GM12878 (cell line): ENCODE data around the gene ULBP1. TPM values are rescaled to one million over a fixed set of nuclear protein-coding genes. Genes with fewer than 3 reads are reported as not detected.
A peak's percentile ranks its signal among the peaks of the same experiment; 100 is the strongest.
"Not testable (repeated sequence)": the region's sequence is repeated elsewhere in the genome, so short reads cannot be mapped to it uniquely, and the experiment has no call there.

ENCODE experiments used
- ATAC-seq: fragments of 200-7000 bp; cut with Tn5 transposase; 3 replicates; pipeline ENCODE4 v1.9.1; 2020; ENCODE audit warnings: mild to moderate bottlenecking, moderate library complexity
- BruUV-seq: library from RNA; stranded (reverse); fragments of 400-500 nt; replicated peaks from 2 replicates; lab custom pipeline; 2021; lab: Mats Ljungman, UMichigan
- CTCF ChIA-PET: fragments of 300-600 bp; sonication (Branson Sonifier 250); formaldehyde crosslinking; extraction: SDS; loops from one replicate; lab custom pipeline; 2021; ENCODE audit warnings: inconsistent platforms; lab: Yijun Ruan, JAX
- POLR2A ChIA-PET: fragments of 350-600 bp; formaldehyde crosslinking; extraction: SDS; loops from one replicate; lab custom pipeline; 2021; ENCODE audit warnings: inconsistent platforms; lab: Charles Lee
- RAD21 ChIA-PET: fragments of 300-600 bp; sonication (Branson Sonifier 250); formaldehyde crosslinking; loops from one replicate; lab custom pipeline; 2023; ENCODE audit warnings: antibody characterized with exemption; ENCODE audit not compliant: unreplicated experiment; lab: Charles Lee
- SMC1A ChIA-PET: fragments of 300-600 bp; sonication (Branson Sonifier 250); formaldehyde crosslinking; loops from one replicate; lab custom pipeline; 2023; ENCODE audit not compliant: unreplicated experiment, uncharacterized antibody; lab: Charles Lee
- DNase-seq: peaks from one replicate; pipeline ENCODE4 v3.0.0-alpha.2; 2011; ENCODE audit warnings: low read depth, low spot score
- FAIRE-seq: peaks from 3 replicates; lab custom pipeline; 2011; peaks lifted over from hg19 to GRCh38; lab: Jason Lieb, UNC
- H2AFZ ChIP-seq: 2 replicates; pipeline ENCODE4 v1.6.0; 2011; ENCODE audit warnings: low read depth, low read length, control low read depth; ENCODE audit not compliant: control insufficient read depth
- H3K27ac ChIP-seq: 2 replicates; pipeline ENCODE4 v1.5.1; 2011; ENCODE audit warnings: control low read depth; ENCODE audit not compliant: control insufficient read depth, insufficient read depth
- H3K27me3 ChIP-seq, 2 experiments: replicated peaks in 1 of 2; 2 replicates each; pipeline versions ENCODE4 v1.6.0 to v1.6.1; 2011; ENCODE audit warnings: low read length in 1 of 2; ENCODE audit not compliant: control insufficient read depth in 2 of 2, insufficient read depth in 2 of 2
- H3K36me3 ChIP-seq, 2 experiments: 2 replicates each; pipeline ENCODE4 v1.5.1; 2011; ENCODE audit warnings: low read length in 1 of 2; ENCODE audit not compliant: control insufficient read depth in 2 of 2, insufficient read depth in 2 of 2
- H3K4me1 ChIP-seq: 2 replicates; pipeline ENCODE4 v1.6.1; 2011; ENCODE audit warnings: mild to moderate bottlenecking, low read length, moderate library complexity, mixed read lengths; ENCODE audit not compliant: control insufficient read depth, insufficient read depth
- H3K4me2 ChIP-seq: 2 replicates; pipeline ENCODE4 v1.6.0; 2011; ENCODE audit warnings: control low read depth; ENCODE audit not compliant: control insufficient read depth, insufficient read depth
- H3K4me3 ChIP-seq: fragments of 200-600 bp; sonication (generic); 2 replicates; pipeline ENCODE4 v1.5.1; 2016
- H3K79me2 ChIP-seq: 2 replicates; pipeline ENCODE4 v1.6.0; 2011; ENCODE audit warnings: low read length; ENCODE audit not compliant: control insufficient read depth, insufficient read depth
- H3K9ac ChIP-seq: 2 replicates; pipeline ENCODE4 v1.8.0; 2011; ENCODE audit warnings: low read length, control low read depth, mixed read lengths; ENCODE audit not compliant: control insufficient read depth, insufficient read depth
- H3K9me3 ChIP-seq: replicated peaks from 3 replicates; pipeline ENCODE4 v1.5.1; 2011; ENCODE audit warnings: mild to moderate bottlenecking, low read length; ENCODE audit not compliant: control insufficient read depth, insufficient read depth
- H4K20me1 ChIP-seq: 2 replicates; pipeline ENCODE4 v1.6.0; 2011; ENCODE audit not compliant: control insufficient read depth, insufficient read depth
- CTCF ChIP-seq, 3 experiments: IDR thresholded peaks in 2 of 3; conservative IDR thresholded peaks in 1 of 3; 2 replicates each; pipeline ENCODE4 v1.5.1; 2011; ENCODE audit warnings: low read depth in 3 of 3, low read length in 3 of 3, mild to moderate bottlenecking in 3 of 3, control low read depth in 2 of 3, moderate library complexity in 2 of 3, inconsistent platforms in 1 of 3, mixed read lengths in 1 of 3; ENCODE audit not compliant: control insufficient read depth in 2 of 3, insufficient read depth in 1 of 3; ENCODE audit errors: extremely low read depth in 1 of 3
- RAD21 ChIP-seq: IDR thresholded peaks from 2 replicates; pipeline ENCODE4 v1.6.1; 2011; ENCODE audit warnings: mild to moderate bottlenecking, low read depth, low read length, moderate library complexity; ENCODE audit not compliant: insufficient read depth
- RUNX3 ChIP-seq: IDR thresholded peaks from 2 replicates; pipeline ENCODE4 v1.6.1; 2012; ENCODE audit warnings: low read length, inconsistent platforms
- WGBS: methylation state at CpG from one replicate; pipeline ENCODE4 v1.1.6; 2016; ENCODE audit warnings: low lambda C conversion rate; ENCODE audit not compliant: insufficient replicate concordance, insufficient coverage; ENCODE audit errors: missing lambda C conversion rate; 5-methylcytosine and 5-hydroxymethylcytosine counted together
- in situ Hi-C: fragments of 300-500 bp; cut with MboI; formaldehyde crosslinking; loops from 9 replicates; pipeline ENCODE4 v1.14.3; 2018; ENCODE audit warnings: mixed read lengths
- intact Hi-C: fragments of 100-400 bp; cut with micrococcal nuclease; formaldehyde crosslinking; loops from one replicate; pipeline ENCODE4 v1.14.2; 2022; ENCODE audit not compliant: unreplicated experiment
- polyA plus RNA-seq, 11 experiments: library from polyadenylated mRNA; depleted of rRNA in 4 of 11; unstranded in 6 of 11; stranded (reverse) in 5 of 11; fragments of >200 nt; fragmentation: Nextera tagmentation in 4 of 11; fragmentation: Illumina TruSeq in 1 of 11; extraction: Ambion mirVana in 4 of 11; extraction: Trizol in 1 of 11; gene quantifications; 1 replicate in 1 of 11; 2 replicates in 10 of 11; pipeline versions ENCODE4 v1.2.1 to v1.2.3, GENCODE V29; 2011 to 2016; ENCODE audit warnings: inconsistent platforms in 2 of 11, missing spikeins in 2 of 11, low read depth in 1 of 11
- total RNA-seq, 4 experiments: library from RNA; depleted of rRNA in 3 of 4; stranded (reverse); fragments of >200 nt in 3 of 4; fragmentation: Illumina TruSeq in 1 of 4; extraction: Trizol in 1 of 4; gene quantifications; 2 replicates each; pipeline versions ENCODE4 v1.2.1 to v1.2.3, GENCODE V29; 2013 to 2021

Gene ULBP1
- total and polyA plus RNA-seq, 10 of the 15 experiments (the other 5 are each of a cell fraction or from before 2014, with no cell fraction given) = 0.02 to 0.12 (median 0.04) TPM; not detected in 7

DNA sequence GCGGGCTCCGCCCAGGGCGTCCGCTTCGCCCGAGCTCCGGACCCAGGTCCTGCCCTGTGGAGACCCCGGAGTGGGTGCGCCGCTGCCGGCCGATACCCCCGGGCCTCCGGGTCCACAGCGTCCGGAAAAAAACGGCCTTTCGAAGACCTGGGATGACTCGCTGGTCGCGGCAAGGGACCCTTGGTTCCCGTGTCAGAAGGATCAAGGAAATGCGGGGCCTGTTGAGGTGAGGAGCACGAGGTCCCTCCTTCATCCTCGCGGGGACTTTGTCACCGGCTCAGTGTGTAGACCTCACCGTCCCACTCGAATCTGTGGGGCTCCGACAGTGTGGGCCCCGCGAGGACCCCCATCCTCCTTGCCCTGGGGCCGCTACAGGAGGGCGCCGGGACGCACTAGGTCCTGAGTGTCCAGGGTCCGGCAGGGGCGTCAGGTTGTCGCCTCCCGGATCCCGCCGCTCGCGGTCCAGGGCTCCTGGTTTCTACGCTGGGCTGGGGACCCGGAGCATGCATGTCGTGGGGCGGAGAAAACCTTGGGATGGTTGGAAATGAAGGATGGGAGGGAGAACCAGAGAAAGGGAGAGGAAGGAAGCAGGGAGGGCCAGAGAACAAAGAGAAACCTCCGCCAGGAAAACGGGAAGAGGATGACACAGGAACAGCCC is 51.0 kb downstream of the ULBP1 start:
- H3K4me3 ChIP-seq, H3K9ac ChIP-seq, POLR2A ChIA-PET, CTCF ChIA-PET, H3K4me2 ChIP-seq, H3K4me1 ChIP-seq, H3K9me3 ChIP-seq, H3K27ac ChIP-seq, RAD21 ChIA-PET, H4K20me1 ChIP-seq, ATAC-seq, H3K36me3 ChIP-seq, FAIRE-seq, H3K79me2 ChIP-seq, DNase-seq, H3K27me3 ChIP-seq, SMC1A ChIA-PET, H2AFZ ChIP-seq, BruUV-seq: not testable (repeated sequence)
- WGBS = 0% methylated on average over 16 of the region's 50 CpGs
- intact Hi-C loops = loop anchor here (10.0 kb wide), 1 partner anchor 290 kb away; no protein-coding TSS in a partner anchor
- in situ Hi-C loops = loop anchor here (10.0 kb wide), 1 partner anchor 170 kb away; no protein-coding TSS in a partner anchor

DNA sequence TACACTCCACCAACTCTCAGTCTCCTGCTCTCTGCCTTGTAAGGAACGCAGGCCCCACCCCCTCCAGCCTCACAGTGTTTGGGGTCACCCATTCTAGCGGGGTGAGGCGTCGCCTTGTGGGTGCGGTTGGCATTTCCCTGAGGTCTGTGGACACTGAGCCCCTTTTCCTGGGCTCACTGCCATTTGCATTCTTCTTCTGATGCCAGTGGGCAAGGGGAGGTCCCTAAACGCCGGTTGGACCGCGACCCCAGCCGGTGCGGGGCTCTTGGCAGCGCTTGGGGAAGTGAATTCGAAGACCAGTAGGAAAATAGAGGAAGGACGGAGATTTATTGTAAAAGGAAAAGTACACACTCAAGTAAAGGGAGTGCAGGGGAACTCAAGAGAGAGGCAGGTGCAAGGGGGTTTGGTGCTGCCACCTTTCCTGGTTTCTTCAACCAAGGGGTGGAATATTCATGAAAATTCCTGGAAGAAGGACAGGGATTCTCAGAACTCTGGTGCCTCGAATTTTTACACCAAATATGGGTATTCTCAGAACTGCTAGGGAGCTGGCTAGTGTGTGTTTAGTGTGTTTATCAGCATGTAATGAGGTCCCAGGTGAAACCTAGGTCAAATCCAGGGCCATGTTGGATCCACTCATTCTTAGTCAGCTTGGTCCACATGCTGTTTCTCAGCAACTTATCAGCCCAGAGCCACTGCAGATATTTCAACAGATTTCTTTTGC is 51.7 kb downstream of the ULBP1 start:
- intact Hi-C loops = loop anchor here (10.0 kb wide), 1 partner anchor 291 kb away; no protein-coding TSS in a partner anchor
- ATAC-seq = peak; percentile 70
- RAD21 ChIA-PET, H3K27me3 ChIP-seq, H3K4me1 ChIP-seq, BruUV-seq, SMC1A ChIA-PET, DNase-seq, H4K20me1 ChIP-seq, H3K4me3 ChIP-seq, H3K79me2 ChIP-seq, H3K9ac ChIP-seq, H3K36me3 ChIP-seq, POLR2A ChIA-PET, FAIRE-seq, CTCF ChIA-PET, H2AFZ ChIP-seq, H3K4me2 ChIP-seq, H3K27ac ChIP-seq, H3K9me3 ChIP-seq: not testable (repeated sequence)
- 2% methylated on average over 15 of the region's 15 CpGs for WGBS
- in situ Hi-C loops = loop anchor here (10.0 kb wide), 1 partner anchor 171 kb away; no protein-coding TSS in a partner anchor
- 0 out of 2 replicates have a peak, but pooled peaks have one; percentile 12 for TF ChIP-seq RUNX3
- TF ChIP-seq CTCF (IDR thresholded peaks at IDR 0.05 in 2 of 3, conservative IDR thresholded peaks at IDR 0.05 in 1 of 3; ENCODE audit: control insufficient read depth in 2 of 3, extremely low read depth in 1 of 3, insufficient read depth in 1 of 3, low read depth in 3 of 3, low read length in 3 of 3) = 0 out of 6 replicates have a peak, but pooled peaks of 1 of the 3 experiments have one; percentile 12
- 0 out of 2 replicates have a peak, but pooled peaks have one; percentile 18 for TF ChIP-seq RAD21
